Spleen (tissue), 11 donors: ENCODE data around the gene TKTL1. TPM values are rescaled to one million over a fixed set of nuclear protein-coding genes. Genes with fewer than 3 reads are reported as not detected.
A peak's percentile ranks its signal among the peaks of the same experiment; 100 is the strongest.

Experiments used
- DNase-seq: peaks from one replicate; pipeline ENCODE4 v3.0.0-alpha.2; 2020
- H3K27ac ChIP-seq, 8 donors: fragments of 200-600 bp; sonication (generic) in 7 of 8; 1 replicate in 4 of 8; 2 replicates in 4 of 8; pipeline versions ENCODE4 v1.5.0 to v1.8.0; 2016 to 2021; ENCODE audit warnings: inconsistent platforms in 4 of 8, mild to moderate bottlenecking in 4 of 8, moderate library complexity in 1 of 8
- H3K27me3 ChIP-seq, 7 donors: fragments of 200-600 bp; sonication (generic) in 6 of 7; replicated peaks in 1 of 7; 1 replicate in 4 of 7; 2 replicates in 3 of 7; pipeline versions ENCODE4 v1.5.0 to v1.8.0; 2016 to 2021; ENCODE audit warnings: inconsistent platforms in 3 of 7, mild to moderate bottlenecking in 1 of 7
- H3K36me3 ChIP-seq, 6 donors: fragments of 200-600 bp; sonication (generic) in 5 of 6; 1 replicate in 4 of 6; 2 replicates in 2 of 6; pipeline versions ENCODE4 v1.5.0 to v1.8.0; 2016 to 2021; ENCODE audit warnings: inconsistent platforms in 2 of 6
- H3K4me1 ChIP-seq, 6 donors: fragments of 200-600 bp; sonication (generic) in 5 of 6; 1 replicate in 3 of 6; 2 replicates in 3 of 6; pipeline versions ENCODE4 v1.5.0 to v1.8.0; 2016 to 2021; ENCODE audit warnings: inconsistent platforms in 3 of 6
- H3K4me3 ChIP-seq, 8 donors: fragments of 200-600 bp; sonication (generic) in 7 of 8; 1 replicate in 4 of 8; 2 replicates in 4 of 8; pipeline versions ENCODE4 v1.5.0 to v1.8.0; 2016 to 2021; ENCODE audit warnings: inconsistent platforms in 4 of 8, mild to moderate bottlenecking in 4 of 8, moderate library complexity in 2 of 8
- H3K9me3 ChIP-seq, 8 donors: fragments of 200-600 bp; sonication (generic) in 7 of 8; 1 replicate in 4 of 8; 2 replicates in 4 of 8; pipeline versions ENCODE4 v1.5.0 to v1.8.0; 2016 to 2021; ENCODE audit warnings: inconsistent platforms in 4 of 8
- POLR2A ChIP-seq, 3 donors: fragments of 450-650 bp; IDR thresholded peaks; one replicate each; pipeline ENCODE4 v1.5.1; 2017; ENCODE audit warnings: antibody characterized with exemption in 3 of 3, mild to moderate bottlenecking in 1 of 3
- POLR2AphosphoS5 ChIP-seq, 3 donors: sonication (generic); formaldehyde crosslinking; IDR thresholded peaks; one replicate each; pipeline ENCODE4 v1.5.1; 2017; ENCODE audit warnings: antibody characterized with exemption in 3 of 3
- WGBS, 5 donors: extraction: QIAGEN DNeasy Blood & Tissue Kit in 3 of 5; methylation state at CpG; one replicate each; pipeline versions ENCODE4 v1.1.5 to v1.1.7; 2013 to 2018; 5-methylcytosine and 5-hydroxymethylcytosine counted together
- intact Hi-C: fragments of 100-400 bp; cut with DNase I; formaldehyde crosslinking; loops from one replicate; pipeline ENCODE4 v1.15.0; 2023; ENCODE audit warnings: low total_unique reads
- polyA plus RNA-seq, 3 donors: library from polyadenylated mRNA; stranded (reverse); fragments of 200-250 nt; gene quantifications; one replicate each; pipeline ENCODE4 v1.2.1, GENCODE V29; 2013
- total RNA-seq, 7 donors: library from RNA; depleted of rRNA in 3 of 7; stranded (reverse); fragments of >200 nt in 3 of 7; fragmentation: NEBNext Ultra II Directional in 4 of 7; extraction: Animal tissue kit (Norgen Biotek cat#: 25700) in 4 of 7; gene quantifications; one replicate each; pipeline versions ENCODE4 v1.1.0 to v1.2.1, GENCODE V29; 2016 to 2021
- TF ChIP-seq, protein P1 (sequence below), 11 experiments: fragments of 200-600 bp in 7 of 11; fragments of 450-650 bp in 4 of 11; sonication (generic) in 4 of 11; IDR thresholded peaks in 8 of 11; conservative IDR thresholded peaks in 3 of 11; 1 replicate in 7 of 11; 2 replicates in 4 of 11; pipeline versions ENCODE4 v1.4.0 to v1.8.0; 2016 to 2021; ENCODE audit warnings: antibody characterized with exemption in 11 of 11, inconsistent platforms in 4 of 11, mild to moderate bottlenecking in 1 of 11
- donor health status: healthy with polysubstance abuse.
- donor health status: DM: no; HTN: no; CAD: no; lungs with moderate emphysema.
- donor health status: DM: no; HTN: no; CAD: no.
- donor health status: Bipolar disorder and iron deficiency.
- donor health status: healthy.
- donor health status: DM: no; HTN: no; CAD: no.
- donor health status: DM: yes; HTN: yes; CAD: no.

TKTL1 gene
- total and polyA plus RNA-seq, 10 donors: 0.13 to 3.7 (median 0.77) TPM; not detected in 1

DNA sequence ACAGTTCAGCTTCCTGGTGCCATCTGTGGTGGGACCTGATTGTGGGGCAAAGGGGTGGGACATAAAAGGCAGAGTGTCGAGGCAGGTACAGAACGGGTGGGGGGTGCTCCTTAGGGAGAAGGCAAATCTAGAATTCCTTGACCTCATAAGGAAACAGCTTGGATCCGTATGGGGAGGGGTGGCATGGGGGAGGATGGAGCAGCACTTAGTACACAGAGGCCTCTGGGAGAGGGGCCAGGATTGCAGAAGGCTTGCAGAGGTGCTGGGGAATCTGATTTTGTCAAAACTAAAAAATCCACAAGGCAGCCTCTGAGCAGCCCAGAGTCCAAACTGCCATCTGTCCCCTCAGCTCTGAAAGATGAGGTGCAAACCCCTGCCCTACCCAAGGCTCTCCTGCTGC is 81.2 kb downstream of the TKTL1 start:
- no peak for DNase-seq
- H3K4me1 ChIP-seq: peaks cover 15 to 69% (median 45%) of the 10 kb centered on the region in 6 donors
- H3K4me3 ChIP-seq: no peak overlapping the region
- TF ChIP-seq POLR2A (IDR thresholded peaks at IDR 0.05): no peak
- TF ChIP-seq POLR2AphosphoS5 (IDR thresholded peaks at IDR 0.05): no peak
- no peaks in the 10 kb centered on the region for H3K27me3 ChIP-seq
- H3K27ac ChIP-seq: peak overlapping the region in 1 of 8 donors; percentile 99
- intact Hi-C loops: no loop called here
- H3K9me3 ChIP-seq: peaks cover 0 to 4% (median 0%) of the 10 kb centered on the region in 8 donors
- peaks cover 0 to 14% (median 0%) of the 10 kb centered on the region in 6 donors for H3K36me3 ChIP-seq
- WGBS, 5 donors: 69 to 86% (median 84%) methylated on average over 3 of the region's 3 CpGs

DNA sequence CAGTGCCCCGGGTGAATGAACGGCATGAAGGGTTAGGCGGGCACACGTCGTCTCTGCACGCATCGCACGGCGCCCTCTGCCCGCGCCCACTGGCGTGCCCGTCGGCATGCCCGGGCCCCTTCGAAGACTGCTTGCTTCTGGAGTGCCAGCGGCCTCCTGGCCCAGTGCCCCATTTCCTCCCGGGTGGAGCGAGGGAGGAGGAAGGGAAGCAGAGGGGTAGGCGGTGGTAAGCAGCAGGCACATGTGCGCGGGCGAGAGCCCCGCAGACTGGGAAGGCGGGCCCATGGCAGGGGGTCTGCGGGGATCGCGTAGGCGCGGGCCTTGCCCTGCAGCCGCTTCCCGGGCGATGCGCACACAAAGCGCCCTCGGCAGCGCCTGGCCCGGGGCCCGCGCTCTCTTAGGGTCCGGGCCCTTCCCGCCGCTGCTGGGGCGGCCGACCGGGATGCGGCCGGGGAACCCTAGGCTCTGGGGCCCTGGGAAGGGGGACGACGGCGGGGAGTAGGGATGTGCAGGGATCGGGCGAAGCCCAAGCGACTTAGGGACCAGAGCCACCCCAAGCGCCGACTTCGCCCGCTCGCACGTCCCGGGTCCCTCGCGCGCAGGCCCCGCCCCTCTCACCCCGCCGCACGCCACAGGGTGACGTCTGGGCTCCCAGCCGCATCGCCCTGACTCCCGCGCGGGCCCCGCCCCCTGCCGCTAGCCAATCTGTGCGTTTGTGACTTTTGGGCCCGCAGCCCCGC is 82.6 kb downstream of the TKTL1 start:
- H3K4me1 ChIP-seq: peaks cover 14 to 54% (median 32%) of the 10 kb centered on the region in 6 donors
- peaks cover 0 to 22% (median 0%) of the 10 kb centered on the region in 6 donors for H3K36me3 ChIP-seq
- peak overlapping the region; percentile 84 to 99 (median 98) for H3K27ac ChIP-seq
- peaks cover 0 to 4% (median 0%) of the 10 kb centered on the region in 8 donors for H3K9me3 ChIP-seq
- TF ChIP-seq, protein P1, sequence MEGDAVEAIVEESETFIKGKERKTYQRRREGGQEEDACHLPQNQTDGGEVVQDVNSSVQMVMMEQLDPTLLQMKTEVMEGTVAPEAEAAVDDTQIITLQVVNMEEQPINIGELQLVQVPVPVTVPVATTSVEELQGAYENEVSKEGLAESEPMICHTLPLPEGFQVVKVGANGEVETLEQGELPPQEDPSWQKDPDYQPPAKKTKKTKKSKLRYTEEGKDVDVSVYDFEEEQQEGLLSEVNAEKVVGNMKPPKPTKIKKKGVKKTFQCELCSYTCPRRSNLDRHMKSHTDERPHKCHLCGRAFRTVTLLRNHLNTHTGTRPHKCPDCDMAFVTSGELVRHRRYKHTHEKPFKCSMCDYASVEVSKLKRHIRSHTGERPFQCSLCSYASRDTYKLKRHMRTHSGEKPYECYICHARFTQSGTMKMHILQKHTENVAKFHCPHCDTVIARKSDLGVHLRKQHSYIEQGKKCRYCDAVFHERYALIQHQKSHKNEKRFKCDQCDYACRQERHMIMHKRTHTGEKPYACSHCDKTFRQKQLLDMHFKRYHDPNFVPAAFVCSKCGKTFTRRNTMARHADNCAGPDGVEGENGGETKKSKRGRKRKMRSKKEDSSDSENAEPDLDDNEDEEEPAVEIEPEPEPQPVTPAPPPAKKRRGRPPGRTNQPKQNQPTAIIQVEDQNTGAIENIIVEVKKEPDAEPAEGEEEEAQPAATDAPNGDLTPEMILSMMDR (IDR thresholded peaks at IDR 0.05 in 8 of 11, conservative IDR thresholded peaks at IDR 0.05 in 3 of 11): no peak
- TF ChIP-seq POLR2A (IDR thresholded peaks at IDR 0.05) (peak; percentile 16 to 79 (median 55)), POLR2AphosphoS5 (IDR thresholded peaks at IDR 0.05) (peak; percentile 92)
- 0 to 36% (median 1%) methylated on average over 22 to 79 of the region's 79 CpGs for WGBS, 5 donors
- intact Hi-C loops: no loop called here
- H3K4me3 ChIP-seq: peak overlapping the region in 7 of 8 donors; percentile 19 to 79 (median 42)
- DNase-seq: peak; percentile 89
- H3K27me3 ChIP-seq: no peaks in the 10 kb centered on the region

DNA sequence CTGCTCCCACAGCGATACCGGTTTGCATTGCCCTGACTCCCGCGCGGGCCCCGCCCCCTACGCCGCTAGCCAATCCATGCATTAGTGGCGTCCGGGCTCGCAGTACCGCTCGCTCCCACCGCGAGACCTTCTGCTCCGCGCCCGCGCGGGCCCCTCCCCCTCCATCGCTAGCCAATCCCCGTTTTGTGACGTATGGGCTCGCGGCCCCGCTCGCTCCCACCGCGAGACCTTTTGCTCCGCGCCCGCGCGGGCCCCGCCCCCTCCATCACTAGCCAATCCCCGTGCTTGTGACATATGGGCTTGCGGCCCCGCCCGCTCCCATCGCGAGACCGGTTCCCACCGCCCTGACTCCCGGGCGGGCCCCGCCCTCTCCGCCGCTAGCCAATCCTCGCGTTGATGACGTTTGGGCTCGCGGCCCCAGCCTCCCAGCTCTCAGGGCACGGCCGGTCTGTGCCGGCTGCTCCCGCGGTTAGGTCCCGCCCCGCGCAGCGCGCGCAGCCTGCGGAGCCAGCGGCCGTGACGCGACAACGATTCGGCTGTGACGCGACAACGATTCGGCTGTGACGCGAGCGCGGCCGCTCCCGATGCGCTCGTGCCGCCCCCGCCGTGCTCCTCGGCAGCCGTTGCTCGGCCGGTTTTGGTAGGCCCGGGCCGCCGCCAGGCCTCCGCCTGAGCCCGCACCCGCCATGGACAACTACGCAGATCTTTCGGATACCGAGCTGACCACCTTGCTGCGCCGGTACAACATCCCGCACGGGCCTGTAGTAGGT is 83.4 kb downstream of the TKTL1 start, which contains the start of gene EMD:
EMD (plus strand) TSS at position 497 of the 770 bp plus-strand sequence; CDS start at position 687, 190 bp downstream.
- Histone ChIP-seq H3K27me3 (no peaks in the 10 kb centered on the region), H3K4me3 (peak within 1 kb of the TSS; percentile 39 to 79 (median 52)), H3K4me1 (peaks cover 7 to 47% (median 25%) of the 10 kb centered on the region in 6 donors), H3K36me3 (peaks cover 0 to 22% (median 0%) of the 10 kb centered on the region in 6 donors), H3K27ac (peak within 1 kb of the TSS; percentile 84 to 99 (median 98)), H3K9me3 (peaks cover 0 to 4% (median 0%) of the 10 kb centered on the region in 8 donors)
- TF ChIP-seq, protein P1 (IDR thresholded peaks at IDR 0.05 in 8 of 11, conservative IDR thresholded peaks at IDR 0.05 in 3 of 11): peak in 9 of 11 experiments; percentile 13 to 72 (median 33)
- TF ChIP-seq POLR2A (IDR thresholded peaks at IDR 0.05): peak in 2 of 3 donors; percentile 31 to 38
- TF ChIP-seq POLR2AphosphoS5 (IDR thresholded peaks at IDR 0.05): peak; percentile 92 to 93 (median 93)
- DNase-seq: peak; percentile 98
- WGBS, 5 donors: 0 to 61% (median 2%) methylated on average over 13 to 103 of the region's 103 CpGs
- intact Hi-C loops: no loop called here

DNA sequence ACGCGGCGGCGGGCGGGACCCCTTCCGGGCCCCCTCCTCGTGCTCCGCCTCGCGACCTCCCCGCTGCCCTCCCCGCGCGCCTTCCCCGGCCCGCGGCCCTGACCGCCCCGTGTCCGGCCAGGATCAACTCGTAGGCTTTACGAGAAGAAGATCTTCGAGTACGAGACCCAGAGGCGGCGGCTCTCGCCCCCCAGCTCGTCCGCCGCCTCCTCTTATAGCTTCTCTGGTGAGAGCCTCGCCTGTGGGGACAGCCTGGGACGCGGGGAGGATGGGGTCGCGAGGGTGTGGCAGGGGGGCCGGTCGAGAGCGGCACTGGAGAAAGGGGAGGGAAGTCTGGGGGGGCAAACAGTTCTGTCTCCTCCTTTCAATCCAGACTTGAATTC is 84.0 kb downstream of the TKTL1 start:
- H3K27me3 ChIP-seq: no peaks in the 10 kb centered on the region
- 0 to 43% (median 1%) methylated on average over 7 to 38 of the region's 38 CpGs for WGBS, 5 donors
- H3K9me3 ChIP-seq: peaks cover 0 to 4% (median 0%) of the 10 kb centered on the region in 8 donors
- DNase-seq: no peak
- H3K36me3 ChIP-seq: peaks cover 0 to 22% (median 0%) of the 10 kb centered on the region in 6 donors
- H3K27ac ChIP-seq: peak overlapping the region; percentile 81 to 99 (median 98)
- intact Hi-C loops: no loop called here
- TF ChIP-seq POLR2A (IDR thresholded peaks at IDR 0.05) (no peak), POLR2AphosphoS5 (IDR thresholded peaks at IDR 0.05) (no peak)
- TF ChIP-seq, protein P1 (IDR thresholded peaks at IDR 0.05 in 8 of 11, conservative IDR thresholded peaks at IDR 0.05 in 3 of 11): no peak
- peaks cover 7 to 49% (median 24%) of the 10 kb centered on the region in 6 donors for H3K4me1 ChIP-seq
- H3K4me3 ChIP-seq: peak overlapping the region; percentile 39 to 79 (median 52)
